GM23338 (cell line): Measurements from ENCODE around the gene ATP5PO. TPM values are rescaled to one million over a fixed set of nuclear protein-coding genes. Genes with fewer than 3 reads are reported as not detected.
"Not testable (repeated sequence)": the region's sequence is repeated elsewhere in the genome, so short reads cannot be mapped to it uniquely, and the experiment has no call there.

Source experiments
- ATAC-seq: fragments of 200-7000 bp; cut with Tn5 transposase; 3 replicates; pipeline ENCODE4 v1.9.1; 2020
- DNase-seq: peaks from one replicate; pipeline ENCODE4 v3.0.0-alpha.2; 2015; ENCODE audit warnings: low spot score
- H2AFZ ChIP-seq: fragments of 200-600 bp; sonication (generic); 2 replicates; pipeline ENCODE4 v1.8.0; 2016; ENCODE audit warnings: antibody characterized with exemption, mild to moderate bottlenecking, moderate library complexity
- H3F3A ChIP-seq: fragments of 200-600 bp; sonication (generic); replicated peaks from 2 replicates; pipeline ENCODE4 v1.8.0; 2017; ENCODE audit warnings: antibody characterized with exemption, mixed run types, low read depth
- H3K27ac ChIP-seq: fragments of 200-600 bp; sonication (generic); 2 replicates; pipeline ENCODE4 v1.6.1; 2016; ENCODE audit warnings: low read depth
- H3K27me3 ChIP-seq: fragments of 200-600 bp; sonication (generic); 2 replicates; pipeline ENCODE4 v1.8.0; 2016; ENCODE audit warnings: mild to moderate bottlenecking, mixed run types, moderate library complexity; ENCODE audit not compliant: insufficient read depth
- H3K36me3 ChIP-seq: fragments of 200-600 bp; sonication (generic); 2 replicates; pipeline ENCODE4 v1.8.0; 2016; ENCODE audit warnings: mild to moderate bottlenecking; ENCODE audit not compliant: insufficient read depth
- H3K4me1 ChIP-seq: fragments of 200-600 bp; sonication (generic); 2 replicates; pipeline ENCODE4 v1.8.0; 2016; ENCODE audit warnings: mild to moderate bottlenecking, moderate library complexity; ENCODE audit not compliant: insufficient read depth
- H3K4me2 ChIP-seq: fragments of 200-600 bp; sonication (generic); 2 replicates; pipeline ENCODE4 v1.7.1; 2017; ENCODE audit warnings: mixed run types
- H3K4me3 ChIP-seq: fragments of 200-600 bp; sonication (generic); 2 replicates; pipeline ENCODE4 v1.6.1; 2016; ENCODE audit warnings: mixed run types
- H3K79me2 ChIP-seq: fragments of 200-600 bp; sonication (generic); replicated peaks from 2 replicates; pipeline ENCODE4 v1.8.0; 2017; ENCODE audit warnings: mild to moderate bottlenecking; ENCODE audit not compliant: insufficient read depth
- H3K9me2 ChIP-seq: fragments of 200-600 bp; sonication (generic); 2 replicates; pipeline ENCODE4 v1.8.0; 2017; ENCODE audit not compliant: insufficient read depth
- H4K20me1 ChIP-seq: fragments of 200-600 bp; sonication (generic); replicated peaks from 2 replicates; pipeline ENCODE4 v1.8.0; 2017; ENCODE audit warnings: mild to moderate bottlenecking; ENCODE audit not compliant: insufficient read depth
- H3K27ac Mint-ChIP-seq: 2 replicates; pipeline ENCODE4 v1.8.0; 2020; ENCODE audit warnings: inconsistent platforms, mild to moderate bottlenecking, moderate library complexity, mixed read lengths
- H3K27me3 Mint-ChIP-seq: 3 replicates; pipeline ENCODE4 v1.8.0; 2022; ENCODE audit warnings: low read depth, mild to moderate bottlenecking, moderate library complexity, mixed read lengths, inconsistent platforms; ENCODE audit not compliant: insufficient read depth, poor library complexity
- H3K36me3 Mint-ChIP-seq: 3 replicates; pipeline ENCODE4 v1.8.0; 2021; ENCODE audit warnings: low read depth, mild to moderate bottlenecking, inconsistent platforms, moderate library complexity, mixed read lengths
- H3K4me1 Mint-ChIP-seq: 3 replicates; pipeline ENCODE4 v1.8.0; 2020; ENCODE audit warnings: mild to moderate bottlenecking, inconsistent platforms, mixed read lengths
- H3K4me3 Mint-ChIP-seq: 3 replicates; pipeline ENCODE4 v1.8.0; 2021; ENCODE audit warnings: moderate library complexity, mild to moderate bottlenecking, inconsistent platforms, mixed read lengths
- H3K9me3 Mint-ChIP-seq: 3 replicates; pipeline ENCODE4 v1.8.0; 2020; ENCODE audit warnings: moderate library complexity, mild to moderate bottlenecking, inconsistent platforms, mixed read lengths
- CREB1 ChIP-seq: fragments of 250-450 bp; sonication (Bioruptor Pico); IDR thresholded peaks from 2 replicates; pipeline ENCODE4 v1.5.0; 2020; ENCODE audit warnings: low read depth, mild to moderate bottlenecking, moderate library complexity
- CTCF ChIP-seq, 2 experiments: fragments of 200-600 bp in 1 of 2; sonication (generic) in 1 of 2; conservative IDR thresholded peaks; 2 replicates each; pipeline versions ENCODE4 v1.5.1 to v1.6.1; 2016 to 2017; ENCODE audit warnings: antibody characterized with exemption in 2 of 2, low read depth in 2 of 2, mild to moderate bottlenecking in 2 of 2, moderate library complexity in 1 of 2
- ETS1 ChIP-seq: IDR thresholded peaks from 2 replicates; pipeline ENCODE4 v1.6.1; 2016; ENCODE audit warnings: antibody characterized with exemption
- EZH2 ChIP-seq: fragments of 200-600 bp; sonication (generic); IDR thresholded peaks from one replicate; pipeline ENCODE4 v1.8.0; 2017; ENCODE audit warnings: antibody characterized with exemption, mild to moderate bottlenecking, low read depth; ENCODE audit not compliant: unreplicated experiment
- EZH2phosphoT487 ChIP-seq: fragments of 200-600 bp; sonication (generic); IDR thresholded peaks from one replicate; pipeline ENCODE4 v1.8.1; 2018; ENCODE audit warnings: antibody characterized with exemption; ENCODE audit not compliant: unreplicated experiment
- JUNB ChIP-seq: IDR thresholded peaks from one replicate; pipeline ENCODE4 v1.6.1; 2016; ENCODE audit warnings: antibody characterized with exemption; ENCODE audit not compliant: unreplicated experiment
- REST ChIP-seq: IDR thresholded peaks from one replicate; pipeline ENCODE4 v1.6.1; 2018; ENCODE audit warnings: antibody characterized with exemption; ENCODE audit not compliant: unreplicated experiment
- STAT1 ChIP-seq: IDR thresholded peaks from one replicate; pipeline ENCODE4 v1.6.1; 2016; ENCODE audit warnings: antibody characterized with exemption; ENCODE audit not compliant: unreplicated experiment
- ZNF114 ChIP-seq: fragments of 250-450 bp; sonication (Bioruptor Pico); IDR thresholded peaks from 2 replicates; pipeline ENCODE4 v1.5.0; 2020; ENCODE audit warnings: mild to moderate bottlenecking, moderate library complexity
- ZNF331 ChIP-seq: fragments of 250-450 bp; sonication (Bioruptor Pico); IDR thresholded peaks from 2 replicates; pipeline ENCODE4 v1.5.0; 2020; ENCODE audit warnings: low read depth, mild to moderate bottlenecking, moderate library complexity
- polyA plus RNA-seq: library from polyadenylated mRNA; unstranded; fragments of >200 nt; fragmentation: Nextera tagmentation; extraction: Ambion mirVana; gene quantifications from 2 replicates; pipeline ENCODE4 v1.2.1, GENCODE V29; 2016
- total RNA-seq: library from RNA; depleted of rRNA; stranded (reverse); fragments of >200 nt; shearing (Covaris generic); gene quantifications from 2 replicates; pipeline ENCODE4 v1.2.3, GENCODE V29; 2014

Gene ATP5PO
- total and polyA plus RNA-seq, 2 experiments from 2014 or later, result 244 to 522 TPM

- no peaks in the 10 kb centered on the region for H3K4me1 ChIP-seq
- H3F3A ChIP-seq, result no peaks in the 10 kb centered on the region
- Mint-ChIP-seq H3K4me3 (no peak overlapping the region), H3K36me3 (no peaks in the 10 kb centered on the region), H3K27me3 (peaks cover 4% of the 10 kb centered on the region), H3K4me1 (no peaks in the 10 kb centered on the region), H3K9me3 (no peaks in the 10 kb centered on the region; the same call in 2 of the 3 replicates), H3K27ac (no peak overlapping the region)
- H3K27me3 ChIP-seq, result no peaks in the 10 kb centered on the region
- H3K36me3 ChIP-seq, result no peaks in the 10 kb centered on the region
- no peak for DNase-seq
- no peak overlapping the region for H2AFZ ChIP-seq
- no peak for ATAC-seq
- no peaks in the 10 kb centered on the region for H3K79me2 ChIP-seq
- H3K9me2 ChIP-seq, result peaks cover 3% of the 10 kb centered on the region; the same call in 1 of the 2 replicates
- no peak overlapping the region for H3K4me3 ChIP-seq
- TF ChIP-seq CREB1 (CRISPR knock-in tag), result no peak
- H3K27ac ChIP-seq, result no peak overlapping the region
- H4K20me1 ChIP-seq, result no peaks in the 10 kb centered on the region
- no peak overlapping the region for H3K4me2 ChIP-seq
Observed at GRCh38 chr21:33869873-33870272, 45.7 kb downstream of the ATP5PO start.

- H3K4me3 Mint-ChIP-seq, H3K4me1 ChIP-seq, H3K4me2 ChIP-seq, H3K4me3 ChIP-seq, H2AFZ ChIP-seq, H3K9me2 ChIP-seq, DNase-seq, H3K27me3 Mint-ChIP-seq, H3K27ac ChIP-seq, H3K9me3 Mint-ChIP-seq, H3K36me3 ChIP-seq, H3K27ac Mint-ChIP-seq, H3F3A ChIP-seq, ATAC-seq, H3K79me2 ChIP-seq, H4K20me1 ChIP-seq, H3K4me1 Mint-ChIP-seq, H3K27me3 ChIP-seq, H3K36me3 Mint-ChIP-seq: not testable (repeated sequence)
Observed at GRCh38 chr21:33867868-33868267, 47.7 kb downstream of the ATP5PO start.

- H3K9me3 Mint-ChIP-seq, result no peaks in the 10 kb centered on the region; the same call in 2 of the 3 replicates
- Histone ChIP-seq H2AFZ (no peak overlapping the region), H3K36me3 (no peaks in the 10 kb centered on the region), H3K27me3 (no peaks in the 10 kb centered on the region), H3K79me2 (no peaks in the 10 kb centered on the region), H3K4me1 (no peaks in the 10 kb centered on the region), H3K4me3 (no peak overlapping the region), H3F3A (no peaks in the 10 kb centered on the region), H3K4me2 (no peak overlapping the region), H3K27ac (no peak overlapping the region), H4K20me1 (no peaks in the 10 kb centered on the region), H3K9me2 (peaks cover 3% of the 10 kb centered on the region; the same call in 1 of the 2 replicates)
- H3K36me3 Mint-ChIP-seq, result no peaks in the 10 kb centered on the region
- no peaks in the 10 kb centered on the region for H3K4me1 Mint-ChIP-seq
- H3K27ac Mint-ChIP-seq, result no peak overlapping the region
- no peak for ATAC-seq
- H3K4me3 Mint-ChIP-seq, result no peak overlapping the region
- DNase-seq, result no peak
- H3K27me3 Mint-ChIP-seq, result peaks cover 7% of the 10 kb centered on the region
- TF ChIP-seq CTCF (conservative IDR thresholded peaks at IDR 0.05; ENCODE audit: low read depth in 2 of 2) (no peak), CREB1 (CRISPR knock-in tag) (no peak), ZNF114 (CRISPR knock-in tag) (no peak), ETS1 (no peak), STAT1 (no peak), EZH2phosphoT487 (no peak), JUNB (no peak), REST (no peak), EZH2 (no peak), ZNF331 (CRISPR knock-in tag) (no peak)
Observed at GRCh38 chr21:33866826-33867225, 48.8 kb downstream of the ATP5PO start.
